GM19324 (cell line): ENCODE results near the gene ZBTB20.
A peak's percentile ranks its signal among the peaks of the same experiment; 100 is the strongest.
"Not testable (repeated sequence)": the region's sequence is repeated elsewhere in the genome, so short reads cannot be mapped to it uniquely, and the experiment has no call there.

Experiments used
- ATAC-seq: cut with Tn5 transposase; IDR thresholded peaks from one replicate; pipeline ENCODE4 v1.9.1; 2021; ENCODE audit warnings: mild to moderate bottlenecking, moderate library complexity; ENCODE audit not compliant: unreplicated experiment, low FRiP score

ZBTB20 gene

GRCh38 chr3:115146418-115147328 is at the start of gene ZBTB20:
Gene ZBTB20 (minus strand): TSS chr3:115147288.
- peak; percentile 39 for ATAC-seq

- ATAC-seq: no peak
Measured at GRCh38 chr3:115194476-115194875, 47.4 kb upstream of the ZBTB20 start.

DNA sequence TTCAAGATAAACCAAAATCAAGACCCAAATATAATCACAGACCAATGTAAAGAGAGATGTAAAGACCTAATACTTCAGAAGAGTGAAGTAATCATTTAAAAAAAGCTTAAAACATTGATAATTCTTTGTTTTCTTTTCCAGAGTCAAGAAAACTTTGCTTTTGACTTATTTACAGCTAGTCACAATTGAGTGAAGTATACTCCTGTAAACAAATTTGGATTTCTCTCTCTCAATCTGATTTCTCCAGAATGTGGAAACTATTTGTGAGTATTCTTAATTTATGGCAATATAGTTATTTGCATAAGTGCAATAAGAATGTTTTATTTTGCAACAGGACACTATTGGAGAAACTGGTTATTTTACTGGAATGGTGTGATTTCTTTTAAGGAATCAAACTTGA is 43.7 kb upstream of the ZBTB20 start:
- ATAC-seq: no peak

- ATAC-seq: peak; percentile 100
Measured at GRCh38 chr3:115187149-115187757, 40.2 kb upstream of the ZBTB20 start.

- peak; percentile 56 for ATAC-seq
Measured at GRCh38 chr3:115186351-115187148, 39.5 kb upstream of the ZBTB20 start.

DNA sequence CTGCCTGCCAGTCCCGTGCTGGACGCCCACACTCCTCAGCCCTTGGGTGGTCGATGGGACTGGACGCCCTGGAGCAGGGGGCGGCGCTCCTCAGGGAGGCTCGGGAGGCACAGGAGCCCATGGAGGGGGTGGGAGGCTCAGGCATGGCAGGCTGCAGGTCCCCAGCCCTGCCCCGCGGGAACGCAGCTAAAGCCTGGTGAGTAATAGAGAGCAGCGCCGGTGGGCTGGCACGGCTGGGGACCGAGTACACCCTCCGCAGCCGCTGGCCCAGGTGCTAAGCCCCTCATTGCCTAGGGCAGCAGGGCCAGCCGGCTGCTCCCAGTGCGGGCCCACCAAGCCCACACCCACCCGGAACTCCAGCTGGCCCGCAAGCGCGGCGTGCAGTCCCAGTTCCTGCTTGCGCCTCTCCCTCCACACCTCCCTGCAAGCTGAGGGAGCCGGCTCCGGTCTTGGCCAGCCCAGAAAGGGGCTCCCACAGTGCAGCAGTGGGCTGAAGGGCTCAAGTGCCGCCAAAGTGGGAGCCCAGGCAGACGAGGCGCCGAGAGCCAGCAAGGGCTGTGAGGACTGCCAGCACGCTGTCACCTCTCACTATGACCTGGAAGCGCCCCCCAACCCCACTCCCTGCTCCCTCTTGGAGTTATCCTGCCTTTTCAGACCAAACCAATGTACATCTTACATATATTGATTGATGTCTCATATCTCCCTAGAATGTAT is 37.9 kb upstream of the ZBTB20 start:
- ATAC-seq: not testable (repeated sequence)

GRCh38 chr3:115178930-115179329 is 31.8 kb upstream of the ZBTB20 start:
- ATAC-seq: not testable (repeated sequence)

DNA sequence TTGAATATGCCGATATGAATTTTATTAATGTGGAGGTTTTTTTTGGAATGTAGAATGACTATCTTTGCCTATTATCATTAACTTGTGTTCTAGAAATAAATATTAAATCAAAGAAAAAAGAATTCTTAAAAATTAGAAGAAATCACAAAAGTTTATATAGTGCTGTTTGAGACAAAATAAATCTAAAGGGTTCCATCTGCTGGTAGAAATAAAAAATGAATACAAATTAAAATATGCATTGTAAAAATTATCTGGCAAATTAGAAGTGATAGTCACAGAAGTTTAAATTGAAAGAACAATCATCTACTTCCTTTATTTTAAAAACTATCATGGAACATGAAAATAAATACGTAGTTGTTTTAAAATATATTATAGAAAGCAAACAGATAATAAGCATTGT is 22.7 kb upstream of the ZBTB20 start:
- no peak for ATAC-seq

- no peak for ATAC-seq
Measured at GRCh38 chr3:115165701-115166100, 18.6 kb upstream of the ZBTB20 start.

GRCh38 chr3:115165266-115165665 is 18.2 kb upstream of the ZBTB20 start:
- ATAC-seq: no peak

DNA sequence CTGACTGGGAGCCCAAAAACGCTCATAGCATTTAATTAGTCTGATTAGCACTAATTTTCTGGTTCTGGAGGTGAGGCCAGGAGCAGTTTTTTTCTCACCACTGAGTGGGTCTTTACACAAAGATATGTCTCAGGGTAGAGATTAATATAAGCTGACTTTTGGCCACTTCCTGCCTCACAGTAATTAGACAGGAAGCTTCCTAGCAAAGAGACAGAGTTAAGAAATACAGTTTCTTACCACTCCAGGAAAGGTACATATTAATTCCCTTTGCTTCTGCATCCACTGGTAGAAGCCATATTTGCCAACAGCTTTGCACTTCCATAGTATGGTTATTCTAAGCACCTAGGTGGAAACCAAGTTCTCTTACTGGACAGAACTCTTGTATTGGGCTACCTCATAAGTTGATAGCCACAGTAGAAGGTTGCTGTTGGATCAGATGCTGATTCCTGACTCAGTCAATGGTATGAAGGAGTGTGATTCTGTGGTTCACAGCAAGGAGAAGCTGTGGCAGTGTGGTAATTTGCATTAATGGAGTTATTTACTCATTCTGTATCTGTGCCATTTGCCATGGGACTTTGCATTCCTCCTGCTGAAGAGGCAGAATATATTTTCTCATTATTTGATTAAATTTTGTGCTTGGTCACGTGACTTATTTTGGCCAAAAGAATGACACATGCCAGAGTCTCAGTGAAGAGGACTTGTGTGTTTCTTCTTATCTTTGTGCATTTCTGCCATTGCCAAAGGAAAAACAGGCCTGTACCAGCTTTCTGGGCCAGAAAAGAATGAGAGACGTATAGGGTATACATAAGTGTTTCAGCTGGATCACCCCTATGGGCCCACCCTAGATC is 17.5 kb upstream of the ZBTB20 start:
- ATAC-seq: no peak

DNA sequence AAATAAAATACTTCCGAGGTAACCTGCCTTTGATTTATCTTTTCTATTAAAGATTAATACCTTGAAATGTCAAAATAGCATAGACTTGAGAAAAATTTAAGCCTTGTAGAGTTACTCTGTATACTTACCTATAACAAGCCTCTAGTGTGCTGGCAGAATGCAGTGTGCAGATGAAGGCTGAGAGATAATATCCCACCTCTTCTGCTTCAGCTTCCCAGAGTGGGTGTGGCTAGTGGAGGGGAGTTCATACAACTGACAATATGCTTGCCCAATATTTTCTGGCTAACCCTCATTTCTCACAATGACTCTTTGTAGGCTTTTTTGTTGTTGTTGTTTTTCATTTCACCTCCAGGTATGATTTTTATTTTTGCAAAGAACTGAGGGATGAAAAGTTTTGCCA is 15.7 kb upstream of the ZBTB20 start:
- ATAC-seq: no peak

GRCh38 chr3:115161866-115162265 is 14.8 kb upstream of the ZBTB20 start:
- ATAC-seq: no peak

- no peak for ATAC-seq
Measured at GRCh38 chr3:115161168-115161834, 14.2 kb upstream of the ZBTB20 start.

- peak; percentile 97 for ATAC-seq
Measured at GRCh38 chr3:115160295-115160694, 13.2 kb upstream of the ZBTB20 start.

DNA sequence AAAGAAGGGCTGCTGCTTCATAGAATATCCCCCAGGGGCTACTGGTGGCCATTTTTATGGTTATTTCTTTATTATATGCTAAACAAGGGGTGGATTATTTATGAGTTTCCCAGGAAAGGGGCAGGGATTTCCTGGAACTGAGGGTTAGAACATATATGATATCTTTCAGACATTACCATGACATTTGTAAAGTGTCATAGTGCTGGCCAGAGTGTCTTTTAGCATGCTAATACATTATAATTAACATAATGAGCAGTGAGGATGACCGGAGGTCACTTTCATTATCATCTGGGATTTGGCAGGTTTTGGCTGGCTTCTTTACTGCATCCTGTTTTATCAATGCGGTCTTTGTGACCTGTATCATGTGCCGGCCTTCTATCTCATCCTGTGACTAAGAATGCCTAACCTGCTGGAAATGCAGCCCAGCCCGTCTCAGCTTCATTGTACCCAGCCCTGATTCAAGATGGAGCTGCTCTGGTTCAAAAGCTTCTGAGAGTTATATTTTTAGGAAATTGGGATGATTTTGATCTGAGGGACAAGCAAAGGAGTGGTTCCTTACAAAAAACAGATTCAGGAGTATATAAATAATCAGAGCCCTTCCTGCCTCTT is 9.1 kb upstream of the ZBTB20 start:
- ATAC-seq: no peak

GRCh38 chr3:115154611-115155010 is 7.5 kb upstream of the ZBTB20 start:
- ATAC-seq: no peak

- no peak for ATAC-seq
Measured at GRCh38 chr3:115151921-115152320, 4.8 kb upstream of the ZBTB20 start.
